Endothelial cell of umbilical vein (primary cell): ENCODE results near the gene OPTC. TPM values are rescaled to one million over a fixed set of nuclear protein-coding genes. Genes with fewer than 3 reads are reported as not detected.

Experiments
- BruUV-seq: library from RNA; stranded (reverse); fragments of 400-500 nt; replicated peaks from 2 replicates; lab custom pipeline; 2021; lab: Mats Ljungman, UMichigan
- CTCF ChIA-PET: fragments of 300-600, 350-600 bp; sonication (Branson Sonifier 250); formaldehyde crosslinking; loops from one replicate; lab custom pipeline; 2021; ENCODE audit warnings: antibody characterized with exemption, inconsistent platforms; lab: Charles Lee
- POLR2A ChIA-PET: fragments of 300-600, 350-600 bp; sonication (Branson Sonifier 250); formaldehyde crosslinking; loops from one replicate; lab custom pipeline; 2021; ENCODE audit warnings: antibody characterized with exemption, inconsistent platforms; lab: Charles Lee
- DNase-seq: peaks from one replicate; pipeline ENCODE4 v3.0.0-alpha.2; 2011; ENCODE audit warnings: low read depth, low spot score
- FAIRE-seq: peaks from 2 replicates; lab custom pipeline; 2011; peaks lifted over from hg19 to GRCh38; lab: Jason Lieb, UNC
- H2AFZ ChIP-seq: 2 replicates; pipeline ENCODE4 v1.6.0; 2012; ENCODE audit warnings: low read depth, low read length, control low read depth, inconsistent platforms
- H3K27ac ChIP-seq: 2 replicates; pipeline ENCODE4 v1.5.1; 2011; ENCODE audit warnings: low read depth, mild to moderate bottlenecking, control low read depth, low read length, moderate library complexity; ENCODE audit not compliant: insufficient read depth
- H3K27me3 ChIP-seq, 2 experiments: 2 replicates each; pipeline versions ENCODE4 v1.6.0 to v1.6.1; 2011; ENCODE audit warnings: low read length in 2 of 2, mixed read lengths in 1 of 2; ENCODE audit not compliant: control insufficient read depth in 2 of 2, insufficient read depth in 2 of 2
- H3K36me3 ChIP-seq, 2 experiments: 2 replicates in 1 of 2; 3 replicates in 1 of 2; pipeline ENCODE4 v1.5.1; 2011; ENCODE audit warnings: low read length in 2 of 2, mild to moderate bottlenecking in 1 of 2, moderate library complexity in 1 of 2; ENCODE audit not compliant: control insufficient read depth in 2 of 2, insufficient read depth in 2 of 2; ENCODE audit errors: extremely low read depth in 1 of 2
- H3K4me1 ChIP-seq: 3 replicates; pipeline ENCODE4 v1.5.1; 2011; ENCODE audit warnings: mild to moderate bottlenecking, low read length; ENCODE audit not compliant: control insufficient read depth, insufficient read depth; ENCODE audit errors: extremely low read depth
- H3K4me2 ChIP-seq: 2 replicates; pipeline ENCODE4 v1.6.1; 2011; ENCODE audit warnings: low read length, control low read depth, mixed read lengths; ENCODE audit not compliant: insufficient read depth
- H3K4me3 ChIP-seq, 3 experiments: fragments of 200-600 bp in 1 of 3; sonication (generic), shearing (Covaris generic) in 1 of 3; replicated peaks in 1 of 3; 2 replicates each; pipeline ENCODE4 v1.5.1; 2011 to 2016; ENCODE audit warnings: control low read depth in 3 of 3, low read length in 3 of 3, mild to moderate bottlenecking in 2 of 3, inconsistent platforms in 1 of 3, low read depth in 1 of 3, moderate library complexity in 1 of 3; ENCODE audit not compliant: insufficient read depth in 1 of 3
- H3K79me2 ChIP-seq: 2 replicates; pipeline ENCODE4 v1.6.0; 2012; ENCODE audit warnings: low read length, inconsistent platforms; ENCODE audit not compliant: control insufficient read depth, insufficient read depth
- H3K9ac ChIP-seq: replicated peaks from 2 replicates; pipeline ENCODE3; 2011; ENCODE audit warnings: low read length, control low read depth; ENCODE audit not compliant: insufficient read depth; ENCODE audit errors: extremely low read depth
- H3K9me1 ChIP-seq: replicated peaks from 3 replicates; pipeline ENCODE4 v1.6.0; 2011; ENCODE audit warnings: mild to moderate bottlenecking, low read length; ENCODE audit not compliant: control insufficient read depth, insufficient read depth; ENCODE audit errors: extremely low read depth
- H3K9me3 ChIP-seq: replicated peaks from 2 replicates; pipeline ENCODE4 v1.5.1; 2012; ENCODE audit warnings: low read length, inconsistent platforms; ENCODE audit not compliant: control insufficient read depth, insufficient read depth
- H4K20me1 ChIP-seq: replicated peaks from 2 replicates; pipeline ENCODE3; 2011; ENCODE audit warnings: mild to moderate bottlenecking, low read length; ENCODE audit not compliant: control insufficient read depth, insufficient read depth; ENCODE audit errors: extremely low read depth
- CTCF ChIP-seq, 2 donors: IDR thresholded peaks; 1 replicate in 1 of 2; 2 replicates in 1 of 2; pipeline ENCODE4 v1.5.1; 2011; ENCODE audit warnings: low read length in 2 of 2, mild to moderate bottlenecking in 2 of 2, moderate library complexity in 2 of 2, control low read depth in 1 of 2, inconsistent platforms in 1 of 2, low read depth in 1 of 2; ENCODE audit not compliant: insufficient read depth in 1 of 2; ENCODE audit errors: extremely low read depth in 1 of 2
- EZH2 ChIP-seq: IDR thresholded peaks from 2 replicates; pipeline ENCODE4 v1.6.1; 2012; ENCODE audit warnings: borderline replicate concordance, low read depth, mild to moderate bottlenecking, moderate library complexity, low read length, inconsistent platforms; ENCODE audit not compliant: severe bottlenecking
- FOS ChIP-seq: IDR thresholded peaks from 2 replicates; pipeline ENCODE4 v1.6.1; 2011; ENCODE audit warnings: mild to moderate bottlenecking, low read length, moderate library complexity, borderline replicate concordance; ENCODE audit not compliant: insufficient read depth
- GATA2 ChIP-seq: IDR thresholded peaks from 2 replicates; pipeline ENCODE4 v1.7.0; 2011; ENCODE audit warnings: low read depth, mild to moderate bottlenecking, moderate library complexity, mixed read lengths, low read length; ENCODE audit not compliant: insufficient read length, insufficient read depth
- JUN ChIP-seq: IDR thresholded peaks from 2 replicates; pipeline ENCODE4 v1.6.1; 2011; ENCODE audit warnings: borderline replicate concordance, low read depth; ENCODE audit not compliant: insufficient read length, insufficient read depth
- MAX ChIP-seq: IDR thresholded peaks from 2 replicates; pipeline ENCODE4 v1.6.1; 2011; ENCODE audit not compliant: insufficient read depth, insufficient read length
- MYC ChIP-seq: IDR thresholded peaks from one replicate; pipeline ENCODE4 v1.6.1; 2011; ENCODE audit warnings: mild to moderate bottlenecking, low read depth, low read length
- POLR2A ChIP-seq: IDR thresholded peaks from 2 replicates; pipeline ENCODE4 v1.6.1; 2012; ENCODE audit warnings: low read depth, mild to moderate bottlenecking, control low read depth, low read length
- POLR2AphosphoS5 ChIP-seq: IDR thresholded peaks from 2 replicates; pipeline ENCODE4 v1.6.1; 2012; ENCODE audit warnings: low read depth, mild to moderate bottlenecking, control low read depth, low read length, moderate library complexity; ENCODE audit not compliant: insufficient read depth
- dilution Hi-C: fragments of 300-500 bp; cut with MboI; formaldehyde crosslinking; loops from one replicate; pipeline ENCODE4 v1.15.0; 2019; ENCODE audit warnings: low sequenced_read_pairs; ENCODE audit not compliant: extremely low pct_ligation_motif_present
- intact Hi-C: fragments of 100-400 bp; cut with micrococcal nuclease; formaldehyde crosslinking; loops from one replicate; pipeline ENCODE4 v1.10.0; 2022
- polyA plus RNA-seq, 4 experiments: library from polyadenylated mRNA; depleted of rRNA in 3 of 4; stranded (reverse) in 3 of 4; unstranded in 1 of 4; fragments of >200 nt; gene quantifications; 2 replicates each; pipeline versions ENCODE4 v1.2.1 to v1.2.3, GENCODE V29; 2011 to 2012; ENCODE audit warnings: missing spikeins in 1 of 4
- total RNA-seq: library from RNA; stranded (reverse); gene quantifications from 2 replicates; pipeline ENCODE4 v1.2.3, GENCODE V29; 2021

Gene OPTC
- total and polyA plus RNA-seq, 2 donors (not counting 3 experiments of a cell fraction or from before 2014, with no cell fraction given) = not detected

- Histone ChIP-seq H3K9me1 (no peaks in the 10 kb centered on the region), H3K79me2 (no peaks in the 10 kb centered on the region), H3K27me3 (peaks cover 27 to 38% of the 10 kb centered on the region in 2 experiments), H3K4me1 (no peaks in the 10 kb centered on the region), H3K4me2 (no peak overlapping the region), H2AFZ (no peak overlapping the region), H3K9me3 (no peaks in the 10 kb centered on the region), H3K27ac (no peak overlapping the region), H3K9ac (no peak overlapping the region), H4K20me1 (no peaks in the 10 kb centered on the region), H3K4me3 (no peak overlapping the region), H3K36me3 (no peaks in the 10 kb centered on the region)
- dilution Hi-C loops (no loop called here), intact Hi-C loops (no loop called here)
- POLR2A ChIA-PET = no interaction called here
- DNase-seq = no peak
- FAIRE-seq = no peak
- TF ChIP-seq MYC = no peak
- TF ChIP-seq EZH2 = no peak
- TF ChIP-seq FOS = no peak
- TF ChIP-seq CTCF (IDR thresholded peaks at IDR 0.05; ENCODE audit: extremely low read depth in 1 of 2, insufficient read depth in 1 of 2, low read depth in 1 of 2, low read length in 2 of 2) = no peak
- TF ChIP-seq MAX = no peak
- TF ChIP-seq JUN = no peak
- TF ChIP-seq GATA2 = no peak
- no peak for TF ChIP-seq POLR2AphosphoS5
- no peak for TF ChIP-seq POLR2A
- no TSS peak for BruUV-seq
- CTCF ChIA-PET = no interaction called here
Measured at GRCh38 chr1:203473781-203474305, 20.1 kb upstream of the OPTC start.
